HepG2 (cell line): ENCODE measurements around the gene SRPRB. TPM values are rescaled to one million over a fixed set of nuclear protein-coding genes. Genes with fewer than 3 reads are reported as not detected.

ENCODE experiments used
- GZF1 ChIP-seq: sonication (generic); formaldehyde crosslinking; IDR thresholded peaks from 2 replicates; pipeline ENCODE4 v1.5.1; 2020; ENCODE audit warnings: mild to moderate bottlenecking, missing genetic modification reagents
- HNRNPL ChIP-seq: fragments of 200-400 bp; formaldehyde crosslinking; IDR thresholded peaks from 2 replicates; pipeline ENCODE4 v1.6.1; 2017; ENCODE audit warnings: mild to moderate bottlenecking, low read depth, low read length
- HNRNPUL1 ChIP-seq: fragments of 200-400 bp; formaldehyde crosslinking; IDR thresholded peaks from 2 replicates; pipeline ENCODE4 v1.6.1; 2017; ENCODE audit warnings: low read depth, mild to moderate bottlenecking, low read length, moderate library complexity
- MED8 ChIP-seq: sonication (generic); formaldehyde crosslinking; IDR thresholded peaks from 2 replicates; pipeline ENCODE4 v1.8.1; 2023; ENCODE audit warnings: mild to moderate bottlenecking, missing genetic modification reagents; ENCODE audit not compliant: insufficient replicate concordance
- NRL ChIP-seq: sonication (generic); formaldehyde crosslinking; IDR thresholded peaks from 2 replicates; pipeline ENCODE4 v1.5.0; 2020; ENCODE audit warnings: missing genetic modification reagents, mild to moderate bottlenecking, moderate library complexity, borderline replicate concordance
- PHF8 ChIP-seq: sonication (generic); formaldehyde crosslinking; IDR thresholded peaks from 2 replicates; pipeline ENCODE4 v1.5.0; 2020; ENCODE audit warnings: missing genetic modification reagents
- RXRB ChIP-seq: IDR thresholded peaks from 2 replicates; pipeline ENCODE4 v1.6.1; 2016; ENCODE audit warnings: borderline replicate concordance, missing genetic modification reagents, missing compliant biosample characterization
- YY1 ChIP-seq: IDR thresholded peaks from 2 replicates; pipeline ENCODE4 v1.6.1; 2011; ENCODE audit warnings: low read length, low read depth, moderate library complexity, mild to moderate bottlenecking; ENCODE audit not compliant: insufficient read depth, insufficient replicate concordance
- ZNF205 ChIP-seq: IDR thresholded peaks from 2 replicates; pipeline ENCODE4 v1.6.1; 2018; ENCODE audit warnings: missing biosample characterization, missing genetic modification reagents
- ZNF317 ChIP-seq: sonication (generic); formaldehyde crosslinking; IDR thresholded peaks from 2 replicates; pipeline ENCODE4 v1.5.0; 2020; ENCODE audit warnings: mild to moderate bottlenecking, missing genetic modification reagents
- ZNF354B ChIP-seq: sonication (generic); formaldehyde crosslinking; IDR thresholded peaks from 2 replicates; pipeline ENCODE4 v1.8.0; 2022; ENCODE audit warnings: mild to moderate bottlenecking, missing genetic modification reagents
- ZNF772 ChIP-seq: sonication (generic); formaldehyde crosslinking; IDR thresholded peaks from 2 replicates; pipeline ENCODE4 v1.5.0; 2020; ENCODE audit warnings: mild to moderate bottlenecking, missing genetic modification reagents
- polyA plus RNA-seq, 8 experiments: library from polyadenylated mRNA; depleted of rRNA in 3 of 8; stranded (reverse) in 7 of 8; unstranded in 1 of 8; fragments of >200 nt; fragmentation: Illumina TruSeq in 4 of 8; extraction: Trizol in 4 of 8; gene quantifications; 2 replicates each; pipeline versions ENCODE4 v1.2.1 to v1.2.3, GENCODE V29; 2011 to 2016; ENCODE audit warnings: low read depth in 4 of 8, missing spikeins in 1 of 8, mixed read lengths in 1 of 8; ENCODE audit not compliant: insufficient read depth in 1 of 8
- total RNA-seq, 5 experiments: library from RNA; depleted of rRNA; stranded (reverse); fragments of >200 nt; fragmentation: Illumina TruSeq; extraction: Trizol; gene quantifications; 2 replicates each; pipeline ENCODE4 v1.2.3, GENCODE V29; 2016; ENCODE audit warnings: low read depth in 1 of 5
- TF ChIP-seq, protein P1 (sequence below): sonication (generic); formaldehyde crosslinking; IDR thresholded peaks from 2 replicates; pipeline ENCODE4 v1.4.0; 2020; ENCODE audit warnings: missing genetic modification reagents
- TF ChIP-seq, protein P2 (sequence below): fragments of 450-650 bp; IDR thresholded peaks from 2 replicates; pipeline ENCODE4 v1.6.1; 2016
- TF ChIP-seq, protein P3 (sequence below): sonication (generic); formaldehyde crosslinking; IDR thresholded peaks from 2 replicates; pipeline ENCODE4 v1.4.0; 2020; ENCODE audit warnings: missing genetic modification reagents
- TF ChIP-seq, protein P4 (sequence below): sonication (generic); formaldehyde crosslinking; IDR thresholded peaks from 2 replicates; pipeline ENCODE4 v1.5.1; 2020; ENCODE audit warnings: missing genetic modification reagents, mild to moderate bottlenecking, borderline replicate concordance
- TF ChIP-seq, protein P5 (sequence below): sonication (generic); formaldehyde crosslinking; IDR thresholded peaks from 2 replicates; pipeline ENCODE4 v1.4.0; 2020; ENCODE audit warnings: missing genetic modification reagents

Gene SRPRB
- total and polyA plus RNA-seq, 2 of the 13 experiments (the other 11 are each of a cell fraction or from before 2014, with no cell fraction given): 41.0 to 111 TPM

DNA sequence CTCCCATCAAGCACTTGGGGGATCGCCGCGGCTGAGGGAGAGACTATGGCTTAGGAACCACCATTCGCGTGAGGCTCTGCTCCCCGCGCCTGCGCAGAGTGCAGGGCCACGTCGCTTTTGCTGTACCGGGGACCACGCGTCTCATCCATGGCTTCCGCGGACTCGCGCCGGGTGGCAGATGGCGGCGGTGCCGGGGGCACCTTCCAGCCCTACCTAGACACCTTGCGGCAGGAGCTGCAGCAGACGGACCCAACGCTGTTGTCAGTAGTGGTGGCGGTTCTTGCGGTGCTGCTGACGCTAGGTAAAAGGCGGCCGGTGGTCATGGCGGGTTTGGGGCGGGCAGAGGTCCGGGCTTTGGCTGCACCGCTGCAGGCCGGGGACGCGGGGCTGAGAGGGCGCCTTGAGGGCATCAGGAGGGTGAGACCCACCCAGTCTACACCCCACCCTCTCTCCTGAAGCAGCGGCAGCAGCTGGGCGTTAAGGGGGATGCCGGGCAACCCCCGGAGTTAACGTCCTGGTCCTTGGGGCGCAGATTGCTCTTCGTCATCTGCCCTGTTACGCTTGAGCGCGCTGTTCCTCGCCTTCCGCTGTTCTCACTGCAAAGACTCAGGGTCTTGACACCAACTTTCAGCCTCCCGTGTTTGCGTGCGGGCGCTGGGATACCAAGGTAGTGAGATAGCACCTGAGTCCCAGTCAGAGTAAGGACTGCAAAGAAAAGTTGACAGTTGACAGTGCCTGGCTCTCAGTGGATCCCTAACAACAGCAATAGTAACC lies at the start of gene SRPRB (continued):
- TF ChIP-seq HNRNPL (0 out of 2 replicates have a peak, but pooled peaks have one; percentile 53), HNRNPUL1 (no peak), NRL (peak; percentile 85; the same call in 1 of the 2 replicates), PHF8 (CRISPR knock-in tag) (peak; percentile 98), MED8 (CRISPR knock-in tag) (no peak), GZF1 (CRISPR knock-in tag) (no peak), ZNF772 (CRISPR knock-in tag) (0 out of 2 replicates have a peak, but pooled peaks have one; percentile 16), ZNF317 (CRISPR knock-in tag) (no peak), ZNF354B (no peak; the same call in 1 of the 2 replicates), YY1 (peak; percentile 91), ZNF205 (CRISPR knock-in tag) (peak; percentile 56; the same call in 1 of the 2 replicates), RXRB (CRISPR knock-in tag) (peak; percentile 24; the same call in 1 of the 2 replicates)
- TF ChIP-seq, protein P1, sequence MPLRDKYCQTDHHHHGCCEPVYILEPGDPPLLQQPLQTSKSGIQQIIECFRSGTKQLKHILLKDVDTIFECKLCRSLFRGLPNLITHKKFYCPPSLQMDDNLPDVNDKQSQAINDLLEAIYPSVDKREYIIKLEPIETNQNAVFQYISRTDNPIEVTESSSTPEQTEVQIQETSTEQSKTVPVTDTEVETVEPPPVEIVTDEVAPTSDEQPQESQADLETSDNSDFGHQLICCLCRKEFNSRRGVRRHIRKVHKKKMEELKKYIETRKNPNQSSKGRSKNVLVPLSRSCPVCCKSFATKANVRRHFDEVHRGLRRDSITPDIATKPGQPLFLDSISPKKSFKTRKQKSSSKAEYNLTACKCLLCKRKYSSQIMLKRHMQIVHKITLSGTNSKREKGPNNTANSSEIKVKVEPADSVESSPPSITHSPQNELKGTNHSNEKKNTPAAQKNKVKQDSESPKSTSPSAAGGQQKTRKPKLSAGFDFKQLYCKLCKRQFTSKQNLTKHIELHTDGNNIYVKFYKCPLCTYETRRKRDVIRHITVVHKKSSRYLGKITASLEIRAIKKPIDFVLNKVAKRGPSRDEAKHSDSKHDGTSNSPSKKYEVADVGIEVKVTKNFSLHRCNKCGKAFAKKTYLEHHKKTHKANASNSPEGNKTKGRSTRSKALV (CRISPR knock-in tag): peak; percentile 90
- TF ChIP-seq, protein P2, sequence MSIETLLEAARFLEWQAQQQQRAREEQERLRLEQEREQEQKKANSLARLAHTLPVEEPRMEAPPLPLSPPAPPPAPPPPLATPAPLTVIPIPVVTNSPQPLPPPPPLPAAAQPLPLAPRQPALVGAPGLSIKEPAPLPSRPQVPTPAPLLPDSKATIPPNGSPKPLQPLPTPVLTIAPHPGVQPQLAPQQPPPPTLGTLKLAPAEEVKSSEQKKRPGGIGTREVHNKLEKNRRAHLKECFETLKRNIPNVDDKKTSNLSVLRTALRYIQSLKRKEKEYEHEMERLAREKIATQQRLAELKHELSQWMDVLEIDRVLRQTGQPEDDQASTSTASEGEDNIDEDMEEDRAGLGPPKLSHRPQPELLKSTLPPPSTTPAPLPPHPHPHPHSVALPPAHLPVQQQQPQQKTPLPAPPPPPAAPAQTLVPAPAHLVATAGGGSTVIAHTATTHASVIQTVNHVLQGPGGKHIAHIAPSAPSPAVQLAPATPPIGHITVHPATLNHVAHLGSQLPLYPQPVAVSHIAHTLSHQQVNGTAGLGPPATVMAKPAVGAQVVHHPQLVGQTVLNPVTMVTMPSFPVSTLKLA: peak; percentile 72
- TF ChIP-seq, protein P3, sequence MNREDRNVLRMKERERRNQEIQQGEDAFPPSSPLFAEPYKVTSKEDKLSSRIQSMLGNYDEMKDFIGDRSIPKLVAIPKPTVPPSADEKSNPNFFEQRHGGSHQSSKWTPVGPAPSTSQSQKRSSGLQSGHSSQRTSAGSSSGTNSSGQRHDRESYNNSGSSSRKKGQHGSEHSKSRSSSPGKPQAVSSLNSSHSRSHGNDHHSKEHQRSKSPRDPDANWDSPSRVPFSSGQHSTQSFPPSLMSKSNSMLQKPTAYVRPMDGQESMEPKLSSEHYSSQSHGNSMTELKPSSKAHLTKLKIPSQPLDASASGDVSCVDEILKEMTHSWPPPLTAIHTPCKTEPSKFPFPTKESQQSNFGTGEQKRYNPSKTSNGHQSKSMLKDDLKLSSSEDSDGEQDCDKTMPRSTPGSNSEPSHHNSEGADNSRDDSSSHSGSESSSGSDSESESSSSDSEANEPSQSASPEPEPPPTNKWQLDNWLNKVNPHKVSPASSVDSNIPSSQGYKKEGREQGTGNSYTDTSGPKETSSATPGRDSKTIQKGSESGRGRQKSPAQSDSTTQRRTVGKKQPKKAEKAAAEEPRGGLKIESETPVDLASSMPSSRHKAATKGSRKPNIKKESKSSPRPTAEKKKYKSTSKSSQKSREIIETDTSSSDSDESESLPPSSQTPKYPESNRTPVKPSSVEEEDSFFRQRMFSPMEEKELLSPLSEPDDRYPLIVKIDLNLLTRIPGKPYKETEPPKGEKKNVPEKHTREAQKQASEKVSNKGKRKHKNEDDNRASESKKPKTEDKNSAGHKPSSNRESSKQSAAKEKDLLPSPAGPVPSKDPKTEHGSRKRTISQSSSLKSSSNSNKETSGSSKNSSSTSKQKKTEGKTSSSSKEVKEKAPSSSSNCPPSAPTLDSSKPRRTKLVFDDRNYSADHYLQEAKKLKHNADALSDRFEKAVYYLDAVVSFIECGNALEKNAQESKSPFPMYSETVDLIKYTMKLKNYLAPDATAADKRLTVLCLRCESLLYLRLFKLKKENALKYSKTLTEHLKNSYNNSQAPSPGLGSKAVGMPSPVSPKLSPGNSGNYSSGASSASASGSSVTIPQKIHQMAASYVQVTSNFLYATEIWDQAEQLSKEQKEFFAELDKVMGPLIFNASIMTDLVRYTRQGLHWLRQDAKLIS (CRISPR knock-in tag): no peak
- TF ChIP-seq, protein P4, sequence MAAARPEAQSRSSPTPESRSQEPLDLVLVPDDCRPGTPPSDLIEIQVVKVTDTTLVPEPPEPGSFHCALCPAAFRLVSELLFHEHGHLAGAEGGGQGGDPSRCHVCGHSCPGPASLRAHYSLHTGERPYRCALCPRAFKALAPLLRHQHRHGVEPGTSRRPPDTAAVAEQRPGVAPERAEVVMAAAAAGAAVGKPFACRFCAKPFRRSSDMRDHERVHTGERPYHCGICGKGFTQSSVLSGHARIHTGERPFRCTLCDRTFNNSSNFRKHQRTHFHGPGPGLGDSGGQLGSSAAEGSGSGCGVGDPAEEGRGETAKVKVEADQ (CRISPR knock-in tag): 0 out of 2 replicates have a peak, but pooled peaks have one; percentile 58
- TF ChIP-seq, protein P5, sequence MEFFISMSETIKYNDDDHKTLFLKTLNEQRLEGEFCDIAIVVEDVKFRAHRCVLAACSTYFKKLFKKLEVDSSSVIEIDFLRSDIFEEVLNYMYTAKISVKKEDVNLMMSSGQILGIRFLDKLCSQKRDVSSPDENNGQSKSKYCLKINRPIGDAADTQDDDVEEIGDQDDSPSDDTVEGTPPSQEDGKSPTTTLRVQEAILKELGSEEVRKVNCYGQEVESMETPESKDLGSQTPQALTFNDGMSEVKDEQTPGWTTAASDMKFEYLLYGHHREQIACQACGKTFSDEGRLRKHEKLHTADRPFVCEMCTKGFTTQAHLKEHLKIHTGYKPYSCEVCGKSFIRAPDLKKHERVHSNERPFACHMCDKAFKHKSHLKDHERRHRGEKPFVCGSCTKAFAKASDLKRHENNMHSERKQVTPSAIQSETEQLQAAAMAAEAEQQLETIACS (CRISPR knock-in tag): peak; percentile 51; the same call in 1 of the 2 replicates
